ENCODE measurements around the gene LRIG1. TPM values are rescaled to one million over a fixed set of nuclear protein-coding genes. Genes with fewer than 3 reads are reported as not detected.

The LRIG1 gene
- total RNA-seq, 2 donors from 2014 or later: 28.2 to 39.1 TPM

DNA sequence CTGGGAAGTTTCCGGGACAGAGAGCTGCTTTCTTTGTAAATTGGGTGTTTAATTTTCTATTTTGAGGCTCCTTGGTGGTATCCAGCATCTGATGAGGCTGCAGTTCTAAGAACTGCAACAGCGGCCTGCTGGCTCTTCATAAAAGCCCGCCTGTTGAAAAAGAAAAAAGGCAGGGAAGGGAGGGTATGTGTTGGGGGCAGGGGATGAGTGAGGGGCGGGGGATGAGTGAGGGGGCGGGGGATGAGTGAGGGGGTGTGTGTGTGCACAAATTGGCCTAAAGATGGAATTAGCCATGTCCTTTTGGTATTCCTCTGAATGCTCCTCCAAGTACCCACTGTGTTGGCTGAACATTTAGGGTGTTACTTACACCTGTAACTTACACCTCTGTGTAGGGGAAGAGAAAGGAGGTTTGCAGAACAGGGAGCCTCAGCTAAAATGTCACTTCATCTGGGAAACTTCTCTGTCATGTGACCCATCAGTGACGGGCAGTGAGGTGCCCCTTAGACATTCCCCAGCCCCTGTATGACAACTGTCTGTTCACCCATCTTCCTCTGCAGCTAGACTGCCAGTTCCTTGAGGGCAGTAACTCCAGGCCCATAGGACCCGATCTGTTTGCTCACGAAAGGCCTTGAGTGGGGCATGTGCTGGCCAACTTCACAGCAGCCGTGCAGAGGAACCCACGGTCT, 57.6 kb downstream of the LRIG1 start:
- H3K9me3 Mint-ChIP-seq: no peaks in the 10 kb centered on the region

DNA sequence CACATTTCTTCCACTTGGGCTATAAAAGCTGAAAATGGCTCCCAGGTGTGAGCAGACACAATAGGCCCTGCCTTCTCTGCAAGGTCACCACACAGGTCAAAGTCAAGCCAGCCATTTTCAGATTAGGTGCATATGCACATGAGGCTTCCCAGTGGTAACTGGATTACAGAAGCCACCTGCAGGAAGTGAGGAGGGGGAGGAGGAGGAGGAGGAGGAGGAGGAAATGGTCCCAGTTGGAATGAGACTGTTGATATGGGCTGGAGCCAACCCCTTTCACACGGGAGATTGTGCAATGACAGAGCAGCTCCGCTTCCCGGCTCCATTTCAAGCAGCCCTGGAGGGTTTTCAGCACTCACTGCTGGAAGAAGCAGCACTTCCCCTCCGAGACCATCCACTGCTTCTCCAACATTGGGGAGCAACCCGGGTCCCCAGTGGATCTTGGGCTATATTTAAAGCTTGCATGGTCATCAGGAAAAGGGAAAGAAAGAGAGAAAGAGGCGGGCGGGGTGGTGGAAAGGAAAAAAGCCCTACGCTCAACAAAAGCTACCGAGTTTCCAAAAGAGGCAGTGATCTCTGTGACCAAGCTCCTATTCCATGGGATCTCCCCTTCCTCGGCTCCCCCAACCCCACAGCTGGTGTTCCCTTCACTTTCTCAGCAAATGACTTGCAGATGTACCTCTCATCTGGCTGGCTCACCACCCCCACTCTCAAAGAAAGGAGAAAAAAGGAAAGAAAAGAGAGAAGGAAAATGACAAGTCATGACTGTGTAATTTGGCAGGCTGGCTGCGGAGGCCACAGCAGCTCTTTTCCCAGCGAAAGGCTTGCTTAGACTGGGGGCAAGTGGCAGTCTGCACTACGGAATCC, 58.3 kb downstream of the LRIG1 start:
- ATAC-seq (no peak), DNase-seq (ENCODE audit: low spot score in 2 of 2) (no peak)
- no peak overlapping the region for H3K27ac Mint-ChIP-seq
- no peaks in the 10 kb centered on the region for H3K9me3 Mint-ChIP-seq
- H3K36me3 Mint-ChIP-seq: peaks cover 0 to 11% of the 10 kb centered on the region in 2 donors

More for the DNA sequence above, 57.6 kb downstream of the LRIG1 start:
- DNase-seq (ENCODE audit: low spot score in 2 of 2): no peak
- ATAC-seq: no peak
- H3K27ac Mint-ChIP-seq: peak overlapping the region in 1 of 2 donors; percentile 22
- peaks cover 0 to 11% of the 10 kb centered on the region in 2 donors for H3K36me3 Mint-ChIP-seq

DNA sequence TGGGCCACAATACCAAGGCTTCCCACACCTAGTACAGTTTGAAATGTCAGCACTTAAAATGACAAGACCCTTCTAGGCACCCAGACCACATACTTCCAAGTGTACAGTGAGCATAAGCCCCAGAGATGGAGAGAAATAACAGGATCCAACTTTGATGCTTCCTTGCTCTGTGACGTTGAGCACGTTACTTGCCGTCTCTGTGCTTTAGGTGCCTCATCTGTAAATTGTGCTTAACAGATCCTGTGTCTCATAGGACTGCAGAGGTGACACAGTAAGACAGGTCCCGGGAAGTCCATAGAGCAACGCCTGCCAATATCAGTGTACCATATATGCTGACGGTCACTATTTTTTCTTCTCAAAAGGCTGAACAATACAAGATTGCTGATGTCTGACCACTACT, 59.1 kb downstream of the LRIG1 start:
- Mint-ChIP-seq H3K9me3 (no peaks in the 10 kb centered on the region), H3K36me3 (peaks cover 0 to 14% of the 10 kb centered on the region in 2 donors), H3K27ac (no peak overlapping the region)
- ATAC-seq (no peak), DNase-seq (ENCODE audit: low spot score in 2 of 2) (no peak)

DNA sequence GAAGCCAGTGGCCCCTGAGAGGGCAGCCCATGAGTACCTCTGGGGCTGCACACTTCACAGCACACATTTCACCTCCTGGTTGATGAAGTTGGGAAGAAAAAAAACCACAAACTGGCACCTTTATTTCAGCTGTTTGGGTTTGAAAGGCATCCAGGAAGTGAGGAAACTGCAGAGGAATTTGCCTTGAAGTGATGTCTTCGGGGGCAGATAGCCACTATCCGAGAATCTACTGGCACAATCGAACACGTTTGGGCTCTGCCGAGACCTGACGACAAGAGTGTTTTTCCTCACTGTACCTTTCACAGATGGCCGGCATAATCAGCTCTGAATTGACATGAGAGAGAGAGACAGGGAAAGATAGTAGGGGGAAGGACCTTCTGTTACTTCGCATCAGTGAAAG, 59.7 kb downstream of the LRIG1 start:
- Mint-ChIP-seq H3K36me3 (peaks cover 0 to 19% of the 10 kb centered on the region in 2 donors), H3K9me3 (no peaks in the 10 kb centered on the region), H3K27ac (peak overlapping the region; percentile 22 to 46)
- ATAC-seq (no peak), DNase-seq (ENCODE audit: low spot score in 2 of 2) (no peak)

DNA sequence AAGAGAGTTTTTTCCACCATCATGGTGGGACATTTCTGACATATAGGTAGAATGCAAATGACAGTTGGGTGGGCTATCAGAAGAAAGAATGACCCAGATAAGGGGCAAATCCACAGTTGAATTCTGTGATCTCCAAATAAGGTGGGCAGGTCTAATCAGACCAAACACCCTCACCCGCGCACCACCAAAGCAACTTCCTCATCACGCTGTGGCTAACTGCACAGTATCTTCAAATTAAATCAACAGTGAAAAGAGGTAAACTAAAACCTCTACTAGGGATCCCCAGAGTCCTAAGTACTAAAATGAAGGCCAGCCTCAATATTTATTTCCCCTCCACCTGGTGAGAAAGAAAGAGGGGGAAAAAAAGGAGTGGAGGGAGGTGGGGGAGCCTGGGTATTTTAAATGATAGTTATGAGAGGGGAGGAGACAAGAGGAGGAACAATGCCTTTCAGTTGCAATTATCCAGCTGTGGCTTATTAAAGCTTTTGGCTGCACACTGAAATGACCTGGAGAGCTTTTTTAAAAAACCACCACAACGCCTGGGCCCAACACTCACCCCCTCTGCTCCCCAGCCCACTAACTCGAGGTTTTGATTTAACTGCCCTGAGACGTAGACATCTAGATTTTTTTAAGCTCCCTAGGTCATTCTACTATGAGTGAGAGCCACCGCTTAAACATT, 61.0 kb downstream of the LRIG1 start:
- peaks cover 0 to 19% of the 10 kb centered on the region in 2 donors for H3K36me3 Mint-ChIP-seq
- no peak for DNase-seq (ENCODE audit: low spot score in 2 of 2)
- no peaks in the 10 kb centered on the region for H3K9me3 Mint-ChIP-seq
- peak overlapping the region in 1 of 2 donors; percentile 22 for H3K27ac Mint-ChIP-seq
- no peak for ATAC-seq

DNA sequence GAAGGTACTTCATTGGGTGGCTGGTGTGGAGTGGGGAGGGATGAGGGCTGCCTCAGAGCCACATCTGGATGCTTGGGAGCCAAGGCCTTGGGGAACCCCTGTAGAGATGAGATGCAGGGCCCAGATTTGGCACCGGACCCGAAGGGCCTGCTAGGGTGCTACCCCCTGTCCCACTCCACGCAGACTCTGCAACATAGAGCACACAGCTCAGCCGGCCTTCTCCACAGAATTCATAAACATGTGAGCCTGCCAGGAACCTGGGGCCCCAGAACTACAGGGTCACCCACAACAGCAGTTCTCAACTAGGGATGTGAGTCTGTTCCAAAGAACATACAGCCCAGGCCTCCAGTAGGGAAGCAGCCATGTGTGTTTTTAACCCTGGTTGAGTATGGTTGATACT, 62.8 kb downstream of the LRIG1 start:
- no peaks in the 10 kb centered on the region for H3K9me3 Mint-ChIP-seq
- DNase-seq (ENCODE audit: low spot score in 2 of 2): no peak
- no peak for ATAC-seq
- no peak overlapping the region for H3K27ac Mint-ChIP-seq
- H3K36me3 Mint-ChIP-seq: peaks cover 0 to 19% of the 10 kb centered on the region in 2 donors

DNA sequence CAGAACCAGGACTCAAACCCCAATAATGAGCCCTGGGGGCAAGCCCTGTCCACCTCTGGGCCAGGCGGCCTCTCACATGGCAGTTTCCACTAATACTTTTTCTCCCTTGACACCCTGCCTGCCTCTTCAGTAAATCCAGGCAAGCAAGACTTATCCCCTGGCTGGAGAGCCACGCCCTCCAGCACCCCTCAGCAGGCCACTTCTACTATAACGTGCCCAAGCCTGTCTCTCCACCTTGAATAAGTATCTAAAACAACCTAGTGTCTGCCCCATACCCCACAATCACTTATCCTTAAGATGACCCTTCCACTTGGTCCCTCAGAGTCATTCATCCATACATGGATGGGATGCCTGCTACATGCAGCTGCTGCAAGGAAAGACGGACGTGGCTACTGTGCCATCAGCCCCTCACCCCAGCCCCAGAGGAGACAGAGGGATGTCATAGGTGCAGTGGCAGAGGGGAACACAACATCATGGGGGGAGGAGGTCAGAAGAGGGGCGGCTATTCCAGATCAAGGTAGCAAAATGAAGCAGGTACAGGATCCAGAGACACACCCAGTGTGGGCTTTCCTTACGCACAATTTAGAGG, 63.4 kb downstream of the LRIG1 start:
- Mint-ChIP-seq H3K36me3 (peaks cover 0 to 19% of the 10 kb centered on the region in 2 donors), H3K9me3 (no peaks in the 10 kb centered on the region), H3K27ac (peak overlapping the region in 1 of 2 donors; percentile 72)
- DNase-seq (ENCODE audit: low spot score in 2 of 2): no peak
- ATAC-seq: no peak

DNA sequence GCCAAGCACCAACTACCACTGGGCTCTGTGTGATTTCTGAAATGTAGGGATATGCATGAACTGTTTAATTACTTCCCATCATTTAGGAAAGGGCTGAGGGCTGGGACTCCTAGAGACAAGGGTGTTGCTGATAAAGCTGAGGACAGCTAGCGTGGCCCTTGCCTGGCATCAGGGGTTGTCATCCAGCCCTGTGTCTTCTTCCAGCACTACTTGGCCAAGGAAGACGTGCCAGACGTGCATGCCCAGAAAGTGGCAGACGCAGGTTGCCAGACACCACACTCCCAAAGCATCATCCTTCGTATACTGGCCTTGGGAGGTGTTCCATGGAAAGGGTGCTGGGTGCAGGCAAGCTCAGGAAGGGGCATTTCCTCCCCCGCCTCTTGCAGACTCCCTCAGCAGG, 64.8 kb downstream of the LRIG1 start:
- DNase-seq (ENCODE audit: low spot score in 2 of 2): no peak
- Mint-ChIP-seq H3K9me3 (no peaks in the 10 kb centered on the region), H3K36me3 (peaks cover 0 to 19% of the 10 kb centered on the region in 2 donors), H3K27ac (no peak overlapping the region)
- ATAC-seq: no peak

DNA sequence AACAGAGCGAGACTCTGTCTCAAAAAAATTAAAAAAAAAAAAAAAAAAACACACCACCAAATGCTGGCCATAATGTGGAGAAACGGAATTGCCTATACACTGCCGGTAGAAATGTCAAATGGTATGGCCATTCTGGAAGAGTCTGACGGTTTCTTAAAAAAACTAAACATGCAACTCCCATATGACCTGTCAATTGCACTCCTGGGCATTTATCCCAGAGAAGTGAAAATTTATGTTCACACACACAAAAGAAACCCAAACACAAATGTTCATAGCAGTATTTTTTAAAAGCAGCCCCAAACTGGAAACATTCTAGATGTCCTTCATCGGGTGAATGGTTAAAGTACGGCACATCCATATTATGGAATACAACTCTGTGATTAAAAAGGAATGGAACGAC, 66.1 kb downstream of the LRIG1 start:
- Mint-ChIP-seq H3K27ac (no peak overlapping the region), H3K9me3 (no peaks in the 10 kb centered on the region)

DNA sequence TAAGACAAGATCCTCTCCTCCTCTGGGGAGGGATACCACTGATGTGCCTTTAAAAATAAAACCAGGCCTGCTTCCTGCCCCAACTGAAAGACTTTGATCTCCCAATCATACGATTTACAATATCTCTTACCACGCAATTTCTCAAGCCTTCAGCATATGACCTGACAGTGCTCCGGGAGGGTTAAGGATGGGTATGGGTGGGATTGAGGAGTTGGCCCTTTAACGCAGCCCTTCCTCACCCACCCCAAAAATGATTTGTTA, 67.4 kb downstream of the LRIG1 start:
- Mint-ChIP-seq H3K9me3 (no peaks in the 10 kb centered on the region), H3K27ac (peak overlapping the region in 1 of 2 donors; percentile 51), H3K36me3 (peaks cover 0 to 7% of the 10 kb centered on the region in 2 donors)
- no peak for DNase-seq (ENCODE audit: low spot score in 2 of 2)
- no peak for ATAC-seq

More for the DNA sequence above, 66.1 kb downstream of the LRIG1 start:
- DNase-seq (ENCODE audit: low spot score in 2 of 2): no peak
- H3K36me3 Mint-ChIP-seq: peaks cover 0 to 17% of the 10 kb centered on the region in 2 donors
- ATAC-seq: no peak

DNA sequence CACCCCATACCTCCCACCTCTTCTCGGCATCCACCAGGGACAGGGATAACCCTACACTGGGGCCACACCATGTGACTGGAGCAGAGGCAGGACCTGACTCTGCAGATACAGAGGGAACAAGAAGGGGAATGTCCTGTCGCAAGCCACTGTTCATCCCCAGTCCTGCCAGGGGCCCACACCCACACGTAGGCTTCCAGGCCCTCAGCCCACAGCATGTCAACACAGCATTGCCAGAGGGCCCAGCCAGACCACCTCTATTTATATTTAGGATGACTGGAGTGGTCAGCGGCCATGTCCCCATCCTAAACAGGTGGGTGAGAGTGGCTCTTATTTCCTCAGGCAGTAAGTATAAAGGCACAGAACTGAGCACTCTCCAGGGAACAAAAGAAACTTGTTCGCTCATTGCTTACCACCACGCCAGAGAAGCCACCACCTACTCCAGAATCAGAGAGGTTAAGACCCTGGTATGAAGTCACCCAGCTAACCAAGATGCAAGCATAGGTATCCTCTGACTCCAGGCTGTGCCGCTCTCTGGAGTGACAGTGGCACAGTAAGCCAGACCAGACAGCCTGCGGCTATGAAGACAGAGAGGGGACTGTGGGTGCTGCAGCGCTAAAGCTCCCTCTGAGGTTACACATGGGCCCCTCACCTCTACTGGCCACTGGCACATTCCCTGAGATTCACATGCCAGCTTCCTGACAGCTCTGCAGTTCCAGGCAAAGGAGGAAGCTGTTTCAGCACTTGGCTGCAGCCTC, 67.9 kb downstream of the LRIG1 start:
- Mint-ChIP-seq H3K36me3 (peaks cover 0 to 7% of the 10 kb centered on the region in 2 donors), H3K27ac (peak overlapping the region in 1 of 2 donors; percentile 51), H3K9me3 (no peaks in the 10 kb centered on the region)
- DNase-seq (ENCODE audit: low spot score in 2 of 2) (no peak), ATAC-seq (no peak)

DNA sequence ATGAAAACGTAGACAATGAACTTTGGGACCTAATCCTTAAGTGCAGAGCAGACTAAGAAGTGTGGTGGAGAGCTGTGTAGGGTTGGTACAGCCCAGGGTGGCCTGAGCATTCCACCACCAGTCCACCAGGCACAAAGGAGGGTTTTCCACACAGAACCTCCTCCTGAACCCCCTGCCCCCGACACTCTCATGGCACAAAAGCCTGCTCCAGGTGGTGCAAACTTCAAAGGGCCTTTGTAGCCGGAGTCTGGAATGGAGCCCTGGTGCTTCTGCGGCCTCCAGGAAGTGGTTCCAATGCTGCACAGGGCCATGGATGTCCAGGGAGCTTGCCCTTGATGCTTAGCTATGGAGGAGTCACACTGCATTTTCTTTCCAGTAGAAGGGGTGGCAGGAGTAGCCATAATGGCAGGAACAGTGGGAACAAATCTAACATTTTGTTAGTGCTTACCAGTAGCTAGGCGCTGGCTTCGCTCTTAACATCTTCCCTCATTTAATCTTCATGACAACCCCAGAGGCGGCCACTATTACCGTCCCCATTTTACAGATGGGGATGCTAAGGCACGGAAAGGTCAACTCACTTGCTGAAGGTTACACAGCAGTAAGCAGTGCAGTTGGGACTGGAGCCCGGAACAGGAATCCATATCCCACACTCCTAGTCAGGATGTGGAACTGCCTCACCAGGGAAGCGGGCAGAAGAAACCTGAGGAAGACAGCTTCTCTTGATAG, 68.6 kb downstream of the LRIG1 start:
- peaks cover 0 to 7% of the 10 kb centered on the region in 2 donors for H3K36me3 Mint-ChIP-seq
- H3K9me3 Mint-ChIP-seq: no peaks in the 10 kb centered on the region
- ATAC-seq (no peak), DNase-seq (ENCODE audit: low spot score in 2 of 2) (no peak)
- peak overlapping the region in 1 of 2 donors; percentile 85 for H3K27ac Mint-ChIP-seq

DNA sequence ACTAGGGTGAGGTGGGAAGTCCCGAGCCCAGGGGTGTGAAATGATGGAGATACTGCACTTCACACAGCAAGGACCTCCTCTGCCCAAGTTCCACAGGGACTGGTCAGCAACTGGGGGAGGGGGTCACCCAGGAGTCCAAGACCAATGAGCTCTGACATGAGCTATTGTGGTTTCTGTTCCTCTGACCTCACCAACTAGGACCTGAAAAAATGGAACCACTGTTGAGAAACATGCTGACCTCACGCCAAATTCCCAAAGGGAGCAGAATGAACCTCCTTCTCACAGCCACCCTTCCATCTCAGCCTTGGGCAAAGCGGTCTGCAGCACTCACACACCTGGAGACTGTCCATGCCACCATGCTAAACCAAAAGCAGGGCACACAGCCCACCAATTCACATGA, 69.3 kb downstream of the LRIG1 start:
- no peak for ATAC-seq
- Mint-ChIP-seq H3K27ac (no peak overlapping the region), H3K9me3 (no peaks in the 10 kb centered on the region), H3K36me3 (peaks cover 0 to 4% of the 10 kb centered on the region in 2 donors)
- DNase-seq (ENCODE audit: low spot score in 2 of 2): no peak

DNA sequence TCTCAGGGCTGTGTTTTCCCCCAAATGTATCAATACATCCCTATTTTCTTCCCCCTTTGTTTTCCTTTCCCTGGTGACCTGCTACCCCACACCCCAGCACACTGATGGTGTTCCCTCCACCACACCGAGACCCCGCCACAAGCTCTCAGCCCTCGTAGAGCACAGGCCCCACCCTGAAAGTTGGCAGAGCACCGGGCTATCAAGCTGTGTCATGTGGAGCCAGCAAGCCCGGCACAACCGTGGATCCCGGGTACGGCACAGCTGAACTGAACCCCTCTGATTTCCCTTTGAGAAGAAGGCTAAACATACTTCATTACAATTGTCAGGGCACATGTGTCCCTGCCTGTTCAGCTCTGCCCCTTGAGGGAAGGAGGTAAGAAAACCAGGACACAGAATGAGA, 69.9 kb downstream of the LRIG1 start:
- no peaks in the 10 kb centered on the region for H3K9me3 Mint-ChIP-seq
- peaks cover 0 to 8% of the 10 kb centered on the region in 2 donors for H3K36me3 Mint-ChIP-seq
- H3K27ac Mint-ChIP-seq: peak overlapping the region in 1 of 2 donors; percentile 79
- ATAC-seq: no peak
- DNase-seq (ENCODE audit: low spot score in 2 of 2): no peak

DNA sequence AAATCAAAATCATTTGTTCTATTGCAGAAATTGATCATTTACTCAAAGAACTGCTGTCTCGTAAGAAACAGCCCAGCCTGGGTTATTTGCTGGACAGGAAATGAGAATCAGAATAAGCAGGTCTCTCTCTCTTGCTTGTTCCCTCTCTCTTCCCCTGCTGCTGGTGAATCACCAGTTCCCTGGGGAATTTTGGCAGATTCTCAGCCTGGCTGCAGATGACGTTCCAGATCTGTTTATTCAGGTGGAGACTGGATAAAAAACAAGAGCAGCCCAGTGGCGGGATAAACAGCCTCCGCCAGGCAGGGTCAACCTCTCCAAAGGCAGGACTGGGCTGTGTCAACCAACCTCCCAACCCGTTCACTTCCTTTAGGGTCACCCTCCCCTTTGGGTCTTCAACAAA, 72.1 kb downstream of the LRIG1 start:
- DNase-seq (ENCODE audit: low spot score in 2 of 2): no peak
- ATAC-seq: no peak
- peaks cover 0 to 25% of the 10 kb centered on the region in 2 donors for H3K36me3 Mint-ChIP-seq
- no peak overlapping the region for H3K27ac Mint-ChIP-seq
- peaks cover 0 to 5% of the 10 kb centered on the region in 2 donors for H3K9me3 Mint-ChIP-seq
